ENCODE results near the gene LRTM2.

The LRTM2 gene

DNA sequence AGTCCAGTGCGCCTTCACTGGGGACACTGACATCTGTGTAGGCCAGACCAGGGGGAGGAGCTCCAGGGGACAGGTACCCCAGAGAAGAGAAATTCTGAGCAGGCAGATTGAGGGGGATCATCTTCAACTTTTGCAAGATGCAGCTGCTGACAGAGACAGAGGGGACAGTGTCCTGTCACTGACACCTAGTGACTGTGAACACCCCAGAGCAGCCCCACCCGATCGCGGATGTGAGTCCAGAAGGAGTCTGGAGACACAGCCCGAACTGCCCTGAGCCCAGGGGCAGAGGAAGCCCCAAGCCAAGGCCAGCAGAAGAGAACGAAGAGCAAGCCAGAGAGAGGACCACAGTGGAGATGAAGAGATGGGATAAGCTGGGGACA, 21.7 kb upstream of the LRTM2 start:
- no peak for FAIRE-seq

DNA sequence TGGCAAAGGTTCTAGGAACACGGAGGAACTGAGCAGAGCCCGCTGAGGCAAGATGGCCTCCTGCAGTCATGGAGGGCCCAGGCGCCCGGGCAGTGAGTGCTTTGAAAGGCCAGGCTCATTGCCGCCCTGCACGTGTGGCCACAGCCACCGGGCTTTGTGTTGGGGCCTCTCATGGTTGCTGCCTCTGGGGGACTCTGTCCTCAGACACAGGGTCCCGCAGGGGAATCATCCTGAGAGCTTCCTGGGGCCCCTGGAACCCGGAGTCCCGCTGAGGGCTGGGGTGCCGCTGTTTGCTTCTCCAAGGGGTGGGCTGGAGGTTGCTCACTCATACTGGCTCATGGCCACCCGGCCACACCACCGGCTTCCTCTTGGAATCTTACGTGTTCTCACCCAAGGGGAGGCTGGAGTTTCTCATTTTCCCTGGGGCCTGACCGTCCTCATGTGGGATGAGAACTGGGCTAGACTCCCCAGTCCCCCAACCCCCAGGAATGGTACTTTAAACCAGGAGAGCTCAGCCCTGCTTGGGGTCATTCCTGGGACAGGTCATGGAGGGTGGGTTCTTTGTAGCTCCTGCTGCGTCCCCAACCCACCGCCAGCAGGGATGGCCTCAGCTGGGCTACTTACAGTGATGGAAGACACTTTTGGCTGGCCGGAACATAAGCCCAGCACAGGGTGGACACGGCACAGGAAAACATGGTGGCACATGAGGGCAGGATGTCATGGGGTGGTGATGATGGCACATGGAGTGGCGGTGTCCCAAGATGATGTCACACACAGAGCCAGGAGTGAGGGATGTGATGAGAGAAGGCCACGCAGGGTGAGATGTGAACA, 21.1 kb upstream of the LRTM2 start:
- FAIRE-seq: no peak

DNA sequence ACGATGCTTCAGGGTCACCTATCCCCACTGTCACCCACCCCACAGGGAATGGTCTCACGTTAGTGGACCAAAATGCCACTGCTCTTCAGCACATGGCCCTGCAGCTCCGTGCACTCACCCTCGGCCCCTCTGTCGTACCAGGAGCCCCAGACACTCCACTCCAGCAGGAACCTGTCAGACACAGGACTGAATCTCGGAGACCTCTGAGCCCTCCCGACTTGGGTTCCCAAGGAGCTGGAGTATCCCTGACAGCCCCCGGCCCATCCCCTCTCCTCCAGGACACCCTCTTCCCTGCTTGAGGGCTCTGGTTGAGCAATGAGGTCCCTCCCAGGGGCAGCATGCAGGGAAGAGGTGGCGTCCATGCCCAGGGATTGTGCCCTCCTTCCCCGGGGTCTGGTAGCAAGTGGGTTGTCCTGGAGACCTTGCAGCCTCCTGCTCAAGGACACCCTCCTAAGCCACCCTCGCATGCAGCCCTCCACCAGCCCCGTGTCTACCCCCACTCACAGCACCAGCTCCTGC, 20.4 kb upstream of the LRTM2 start:
- no peak for FAIRE-seq

DNA sequence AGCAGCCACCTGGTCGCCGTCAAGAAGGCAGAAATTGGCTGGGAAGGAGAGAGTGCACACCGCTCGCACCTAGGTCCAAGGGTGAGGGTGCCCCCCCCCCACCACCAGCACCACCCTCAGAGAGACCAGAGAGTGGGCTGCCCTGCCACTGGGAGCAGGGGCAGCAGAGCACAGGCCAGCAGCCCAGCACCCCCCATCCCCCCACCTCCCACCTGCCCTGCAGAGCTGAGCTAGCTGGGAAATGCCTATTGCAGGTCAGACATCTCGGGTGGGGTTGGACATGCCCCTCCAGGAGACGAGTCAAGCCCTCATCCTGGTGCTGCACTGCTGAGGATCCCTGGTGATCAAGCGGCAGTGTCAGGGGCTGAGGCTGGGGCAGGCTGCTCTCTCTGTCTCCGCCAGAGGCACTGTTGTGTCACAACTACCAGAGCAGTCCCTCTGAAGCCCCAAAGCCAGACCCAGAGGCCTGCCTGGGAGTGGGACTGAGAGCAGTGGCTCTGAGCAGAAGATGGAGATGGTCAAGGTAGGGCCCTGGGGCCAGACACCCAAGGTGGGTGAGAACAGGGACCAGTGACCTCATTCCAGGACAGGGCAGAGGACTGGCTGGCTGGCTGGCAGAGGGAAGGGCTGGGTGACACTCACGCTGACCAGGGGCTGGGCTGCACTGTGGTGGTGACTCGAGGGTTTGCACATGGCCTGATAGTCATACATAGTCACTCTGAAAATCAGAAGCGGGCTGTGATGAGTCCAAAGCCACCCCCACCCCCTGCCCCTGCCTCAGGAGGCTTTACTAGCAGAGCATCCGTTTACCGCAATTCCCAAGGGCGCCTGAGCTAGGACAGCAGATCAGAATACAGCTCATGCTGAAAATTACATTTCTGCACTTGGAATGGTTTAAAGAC, 19.7 kb upstream of the LRTM2 start:
- FAIRE-seq: no peak

DNA sequence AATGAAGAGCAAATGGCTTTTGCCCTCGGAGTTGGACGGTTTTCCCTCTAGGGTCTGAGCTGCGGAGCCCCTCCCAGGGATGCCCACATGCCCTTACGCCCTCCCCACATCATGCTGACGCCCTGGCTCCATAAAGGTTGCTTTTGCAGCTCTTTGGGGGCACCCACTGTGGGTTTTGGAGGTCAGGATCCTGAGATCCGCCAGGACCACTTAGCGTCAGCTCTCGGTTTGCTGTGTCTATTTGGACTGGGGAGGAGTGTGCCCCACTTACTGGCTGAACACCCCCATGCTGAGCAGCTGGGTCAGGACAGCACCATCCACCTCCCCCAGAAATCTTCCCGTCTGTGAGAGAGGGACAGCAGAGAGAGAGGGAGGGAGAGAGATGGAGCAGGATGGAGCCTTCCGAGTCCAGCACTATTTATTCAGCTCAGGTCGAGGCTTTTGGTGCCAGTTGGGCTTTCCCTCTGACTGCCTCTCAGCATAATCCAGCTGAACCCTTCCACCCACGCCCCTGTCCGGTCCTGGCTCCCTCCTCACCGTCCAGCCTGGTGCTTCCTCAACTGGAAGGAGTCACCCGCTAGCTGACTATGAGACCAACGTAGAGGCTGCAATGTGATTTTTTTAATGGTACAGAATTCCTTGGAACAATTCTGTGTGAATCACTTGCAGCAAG, 18.9 kb upstream of the LRTM2 start:
- no peak for FAIRE-seq

DNA sequence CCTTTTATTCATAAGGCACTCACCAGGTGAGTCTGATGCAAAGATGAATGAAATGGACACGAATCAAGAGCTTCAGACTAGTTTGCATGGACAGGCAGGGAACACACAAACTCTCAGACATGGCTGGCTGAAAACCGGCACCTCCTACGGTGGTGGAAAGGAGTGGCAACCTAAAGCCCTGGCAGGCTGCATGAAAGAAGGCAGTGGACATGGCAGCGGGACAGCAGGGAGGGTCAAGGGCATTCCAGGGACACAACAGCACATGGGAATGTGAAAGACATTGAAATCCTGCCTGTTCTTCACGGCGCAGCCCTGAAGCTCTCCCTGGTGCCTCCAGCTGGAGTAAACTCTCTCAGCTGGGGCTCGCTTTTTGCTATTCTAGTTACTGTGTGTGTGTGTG, 16.6 kb upstream of the LRTM2 start:
- no peak for FAIRE-seq

DNA sequence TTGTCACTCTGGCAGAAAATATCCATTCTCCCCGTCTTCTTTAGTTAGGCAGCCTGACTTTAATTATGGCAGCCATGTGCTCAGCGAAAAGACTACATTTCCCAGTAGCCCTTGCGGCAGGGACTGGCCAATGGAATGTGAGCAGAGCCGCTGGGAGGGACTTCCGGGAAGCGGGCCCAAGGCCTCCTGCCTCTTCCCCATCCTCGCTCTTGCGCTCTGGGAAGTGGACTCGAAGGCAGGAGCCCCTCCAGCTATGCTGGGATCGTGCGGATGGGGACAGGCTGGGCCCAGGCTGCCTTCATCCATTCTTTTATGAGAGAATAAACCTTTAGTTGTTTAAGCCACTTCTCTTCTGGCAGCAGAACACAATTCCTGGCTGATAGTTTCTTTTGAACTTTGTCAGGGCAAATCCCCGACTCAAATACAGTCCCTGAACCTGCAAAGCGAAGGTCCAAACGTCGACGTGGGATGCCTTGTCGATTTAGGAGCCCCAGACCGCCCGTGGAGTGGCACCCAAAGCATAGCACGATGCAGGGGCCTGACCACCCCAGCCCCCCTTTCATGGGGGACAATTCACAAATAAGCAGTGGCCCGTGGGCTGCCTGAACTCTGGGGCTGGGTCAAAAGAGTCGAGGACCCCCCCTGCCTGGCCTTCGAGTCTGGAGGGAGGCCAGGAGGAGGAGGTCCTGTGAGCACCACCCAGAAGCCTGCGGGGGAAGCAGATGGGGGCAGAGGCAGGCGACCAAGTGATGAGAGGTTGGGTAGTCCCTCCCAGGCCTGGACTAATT, 15.6 kb upstream of the LRTM2 start:
- FAIRE-seq: no peak

DNA sequence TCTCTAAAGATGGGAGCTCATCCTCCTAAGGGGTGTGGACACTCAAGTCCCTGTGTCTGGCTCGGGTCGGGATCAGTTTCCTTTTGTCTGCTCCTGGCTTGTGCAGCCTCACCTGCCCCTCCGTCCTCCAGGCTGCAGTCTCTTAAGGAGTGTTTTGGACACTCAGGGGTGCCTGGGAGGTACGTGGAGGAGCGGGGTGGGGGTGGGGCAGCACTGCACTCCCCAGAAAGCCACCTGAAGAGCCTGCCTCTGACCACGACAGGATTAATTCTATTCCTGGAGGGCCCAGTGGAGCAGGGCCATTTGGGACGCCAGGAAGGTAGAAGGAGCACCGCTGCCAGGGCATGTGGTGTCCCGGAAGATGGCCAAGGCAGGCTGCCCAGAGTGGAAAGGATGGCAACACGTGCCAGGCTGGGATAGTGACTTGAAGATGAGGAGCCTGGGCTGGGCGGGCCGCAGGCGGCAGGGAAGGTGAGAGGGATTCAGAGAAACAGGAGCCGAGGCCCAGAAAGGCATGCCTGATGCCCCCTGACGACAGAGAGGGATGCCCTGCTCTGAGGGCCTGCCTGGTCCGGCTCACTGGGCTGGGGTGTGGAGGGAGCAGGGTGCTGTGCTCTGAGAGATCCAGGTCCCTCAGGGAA, 14.8 kb upstream of the LRTM2 start:
- no peak for FAIRE-seq

DNA sequence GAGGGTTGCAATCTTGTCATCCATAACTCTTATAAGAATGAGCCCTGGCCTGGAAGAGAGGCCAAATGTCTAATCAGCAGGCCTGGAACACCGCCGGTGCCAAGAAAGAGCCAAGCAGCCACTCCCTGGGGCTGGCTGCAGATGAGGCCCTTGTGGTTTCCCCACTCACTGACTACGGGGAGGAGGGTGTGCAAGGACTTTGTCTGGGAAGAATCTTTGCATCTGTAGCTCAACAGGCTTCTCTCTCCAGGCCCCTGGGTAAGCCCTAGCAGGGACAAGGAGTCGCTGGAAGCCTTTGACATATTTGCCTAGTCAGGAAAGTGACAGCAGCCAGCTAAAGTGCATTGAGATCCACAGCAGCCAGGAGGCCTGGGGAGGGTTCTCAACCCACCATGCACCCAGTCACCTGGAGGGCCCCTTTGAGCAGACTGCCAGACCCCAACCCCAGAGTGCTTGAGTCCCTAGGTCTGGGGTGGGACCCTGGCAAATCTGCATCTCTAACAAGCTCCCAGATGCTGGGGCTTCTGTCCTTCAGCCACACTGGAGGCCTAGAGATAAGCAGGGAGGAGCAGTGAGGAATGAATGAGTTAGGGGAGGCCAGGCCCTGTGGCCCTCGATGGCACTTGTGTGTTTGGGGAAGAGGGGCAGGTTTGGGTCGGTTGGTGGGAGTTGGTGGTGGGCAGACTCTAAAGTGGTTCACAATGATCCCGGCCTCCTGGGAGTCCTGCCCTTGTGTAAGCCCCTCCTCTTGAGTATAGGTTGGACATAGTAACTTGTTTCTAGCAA, 13.9 kb upstream of the LRTM2 start:
- FAIRE-seq: no peak

DNA sequence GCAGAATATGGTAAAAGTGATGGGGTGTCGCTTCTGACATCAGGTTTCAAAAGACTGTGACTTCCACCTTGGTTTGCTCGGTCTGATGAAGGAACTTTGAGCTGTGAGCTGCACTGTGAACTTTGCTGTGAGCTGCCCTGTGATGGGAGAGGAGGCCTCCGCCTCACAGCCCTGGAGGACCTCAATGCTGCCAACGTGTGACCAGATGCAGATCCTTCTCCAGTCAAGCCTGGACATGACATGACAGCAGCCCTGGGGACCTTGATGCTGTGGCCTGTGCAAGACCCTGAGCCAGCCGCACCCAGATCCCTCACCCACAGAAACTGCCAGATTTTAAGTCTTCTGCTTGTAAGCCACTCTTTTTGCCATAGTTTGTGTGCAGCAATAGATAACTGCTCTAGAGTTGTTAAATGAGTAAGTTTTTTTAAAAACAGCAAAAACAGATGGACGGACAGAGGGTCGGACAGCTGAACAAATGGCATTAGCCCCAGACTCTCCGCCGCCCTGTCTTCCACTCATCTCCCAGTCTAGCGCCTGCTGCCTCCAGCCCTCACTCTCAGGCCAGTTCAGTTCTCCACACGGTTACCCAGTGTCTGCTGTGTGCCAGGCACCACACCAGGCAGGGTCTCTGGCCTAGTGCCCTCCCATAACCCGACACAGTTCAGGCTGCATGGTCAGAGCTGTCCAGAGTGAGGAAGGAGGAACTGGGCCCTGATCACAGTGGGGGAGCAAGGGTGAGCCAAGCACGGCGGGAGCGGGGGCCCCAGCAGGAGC, 13.1 kb upstream of the LRTM2 start:
- FAIRE-seq: no peak

DNA sequence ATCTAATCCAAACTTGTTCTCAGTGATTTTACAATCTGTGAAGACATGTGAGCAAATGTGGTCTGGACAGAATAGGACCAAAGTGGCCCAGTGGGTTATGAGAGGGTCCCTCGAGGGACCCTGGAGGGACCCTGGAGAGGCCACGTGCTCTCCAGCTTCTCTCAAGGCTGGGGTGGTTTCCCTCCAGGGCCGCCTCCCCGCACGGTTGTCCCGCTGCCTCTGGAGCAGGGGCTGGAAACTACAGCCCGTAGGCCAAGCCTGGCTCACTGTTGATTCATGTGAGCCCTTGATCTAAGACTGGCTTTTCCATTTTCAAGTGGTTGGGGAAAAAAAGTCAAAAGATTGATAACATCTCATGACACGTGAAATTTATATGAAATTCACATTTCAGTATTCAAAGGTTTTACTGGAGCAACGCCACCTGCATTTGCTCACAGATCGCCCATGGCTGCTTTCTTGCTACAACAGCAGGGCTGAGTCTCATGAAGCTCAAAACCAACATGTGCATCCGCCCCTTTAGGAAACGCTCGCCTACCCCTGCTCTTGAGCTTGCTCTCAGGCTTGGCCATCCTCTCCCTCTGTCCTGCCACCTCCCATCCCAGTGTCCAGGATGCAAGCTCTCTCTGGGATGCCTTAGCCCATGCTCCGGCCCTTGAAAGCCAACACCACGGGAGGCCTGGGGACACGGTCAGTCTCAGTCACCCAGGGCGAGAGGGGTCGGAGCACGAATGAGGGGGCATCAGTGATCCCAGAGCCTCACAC, 12.1 kb upstream of the LRTM2 start:
- no peak for FAIRE-seq

DNA sequence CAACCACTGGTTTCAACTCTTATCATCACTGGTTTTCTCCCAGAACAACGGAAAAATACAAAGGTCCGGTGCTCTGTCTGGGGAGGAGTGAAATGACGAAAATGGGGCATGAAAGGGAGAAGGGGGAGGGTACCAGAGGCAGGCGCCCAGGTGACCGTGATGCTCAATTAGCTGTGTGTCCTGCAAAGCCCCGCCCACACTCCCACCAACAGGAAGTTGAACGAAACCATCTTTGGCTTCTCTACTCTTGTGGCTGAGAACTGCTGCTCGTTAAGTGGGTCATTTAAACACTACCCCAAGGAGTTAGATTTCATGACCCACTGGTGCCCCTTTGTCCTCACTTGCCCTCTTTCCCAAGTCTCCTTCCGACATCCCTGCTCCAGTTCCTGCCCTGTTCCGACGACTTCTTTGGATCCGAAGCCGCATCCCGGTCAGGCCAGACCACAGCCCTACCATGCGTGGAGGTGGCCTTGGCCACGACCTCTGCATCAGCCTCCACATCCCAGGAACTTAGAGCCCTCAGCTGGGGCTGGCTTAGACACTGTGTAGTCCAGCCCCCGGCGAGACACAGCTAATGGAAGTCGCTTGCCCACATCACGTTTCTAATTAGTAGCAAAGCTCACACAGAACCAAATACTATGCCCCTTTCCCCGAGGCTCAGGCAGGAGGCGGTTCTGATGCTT, 11.4 kb upstream of the LRTM2 start:
- no peak for FAIRE-seq

DNA sequence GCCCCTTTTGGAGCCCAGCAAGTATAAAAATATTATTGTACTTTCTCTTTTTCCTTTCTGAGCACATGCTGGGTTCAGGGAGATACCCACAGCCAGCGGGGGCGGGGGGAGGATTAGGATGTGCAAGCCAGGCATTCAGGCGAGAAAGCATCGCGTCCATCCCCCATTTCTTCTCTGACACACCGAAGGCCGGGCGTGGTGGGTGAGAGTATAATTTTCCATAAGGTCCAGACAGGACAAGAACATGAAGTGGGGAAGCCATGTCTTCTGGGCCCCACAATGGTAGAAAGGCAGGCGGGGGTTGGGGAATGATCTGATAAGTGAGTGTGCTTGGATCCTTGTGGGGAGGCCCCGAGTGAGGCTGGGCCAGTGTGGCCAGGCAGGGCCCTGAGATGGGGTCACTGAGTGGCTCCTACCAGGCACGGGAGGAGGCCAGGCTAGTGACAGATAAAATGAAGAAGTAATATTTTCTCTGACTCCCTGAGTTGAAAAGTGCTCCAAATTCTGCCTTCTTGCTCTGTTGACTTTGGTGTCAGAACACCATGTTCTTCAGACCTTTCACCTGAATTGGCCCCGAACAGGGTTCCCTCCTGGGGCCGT, 10.7 kb upstream of the LRTM2 start:
- no peak for FAIRE-seq

DNA sequence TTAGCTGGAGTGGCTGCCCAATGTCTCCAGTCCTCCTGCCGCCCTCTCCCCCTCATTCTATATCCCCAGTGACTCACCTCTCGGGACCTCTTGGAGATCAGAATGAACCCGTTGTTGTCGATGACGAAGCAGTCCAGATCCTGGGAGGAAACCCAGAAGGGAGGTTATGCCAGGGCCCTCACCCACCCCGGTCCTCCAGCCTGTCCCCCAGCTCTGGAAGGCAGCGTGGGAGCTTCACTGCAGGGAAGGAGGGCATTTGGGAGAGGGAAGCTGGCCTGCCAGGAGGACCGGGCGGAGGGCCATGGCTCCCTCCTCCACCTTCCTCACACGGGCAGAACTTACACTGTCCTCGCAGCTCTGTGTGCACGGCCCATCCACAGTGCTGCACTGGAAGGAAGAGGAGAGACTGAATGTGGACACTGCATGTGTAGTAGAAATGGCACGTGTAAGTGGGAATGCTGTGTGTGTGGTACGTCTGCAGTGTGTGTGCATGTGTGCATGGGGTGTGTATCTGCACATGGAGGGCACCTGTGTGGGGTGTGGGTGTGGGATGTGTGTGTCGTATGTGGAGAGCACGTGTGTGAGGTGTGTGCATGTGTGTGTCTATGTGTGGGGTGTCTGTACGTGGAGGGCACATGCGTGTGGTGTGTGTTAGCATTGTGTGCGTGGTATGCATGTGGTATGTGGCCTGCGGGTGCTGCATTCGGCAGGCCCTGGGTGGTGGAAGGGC, 10.0 kb upstream of the LRTM2 start:
- FAIRE-seq: no peak

DNA sequence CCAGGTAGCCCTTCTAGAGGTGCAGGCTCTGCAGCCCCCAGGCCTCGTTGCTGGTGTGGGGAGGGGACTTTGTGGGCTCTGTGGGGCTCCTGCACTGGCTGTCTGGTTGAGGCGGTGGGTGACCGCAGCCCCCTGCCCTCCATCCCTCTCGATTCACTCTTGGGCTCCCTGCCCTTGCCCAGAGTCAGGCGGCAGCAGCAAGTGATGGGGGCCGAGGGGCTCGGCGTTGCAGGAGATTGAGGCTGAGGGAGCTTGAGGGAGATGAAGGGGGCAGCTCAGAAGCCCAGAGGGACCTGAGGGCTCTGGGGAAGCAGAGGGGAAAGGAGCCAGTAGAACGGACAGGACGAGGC, 9.5 kb upstream of the LRTM2 start:
- FAIRE-seq: no peak

DNA sequence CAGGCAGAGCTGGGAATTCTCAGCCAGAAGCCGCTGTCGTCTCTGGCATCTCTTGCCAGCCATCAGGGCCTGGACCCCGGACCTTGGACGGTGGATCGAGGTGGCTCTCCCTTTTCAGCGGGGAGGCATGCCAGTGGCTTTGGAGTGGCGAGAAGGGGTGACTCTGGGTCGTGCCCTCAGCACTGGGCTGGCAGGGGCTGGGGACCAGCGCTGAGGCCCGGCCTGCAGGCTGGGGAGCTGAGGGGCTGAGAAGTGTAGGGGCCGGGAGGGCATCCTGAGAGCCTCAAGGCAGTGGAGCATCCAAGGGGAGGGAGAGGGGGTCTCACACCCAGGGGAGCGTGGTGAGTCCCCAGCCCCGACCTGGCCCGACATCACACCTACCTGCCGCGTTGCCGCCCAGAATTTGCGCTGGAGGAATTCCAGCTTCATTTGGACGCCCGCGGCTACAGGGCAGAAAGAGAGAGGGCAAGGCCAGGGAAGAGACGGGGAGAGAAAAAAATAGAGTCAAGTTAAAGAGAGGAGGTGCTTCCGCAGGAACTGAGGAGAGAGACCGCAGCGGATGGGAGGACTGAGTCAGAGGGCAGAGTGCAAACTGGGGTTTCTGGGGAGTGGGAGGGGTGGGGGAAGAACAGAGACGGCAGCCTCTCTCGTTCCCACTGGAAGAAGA, 9.0 kb upstream of the LRTM2 start:
- no peak for FAIRE-seq

DNA sequence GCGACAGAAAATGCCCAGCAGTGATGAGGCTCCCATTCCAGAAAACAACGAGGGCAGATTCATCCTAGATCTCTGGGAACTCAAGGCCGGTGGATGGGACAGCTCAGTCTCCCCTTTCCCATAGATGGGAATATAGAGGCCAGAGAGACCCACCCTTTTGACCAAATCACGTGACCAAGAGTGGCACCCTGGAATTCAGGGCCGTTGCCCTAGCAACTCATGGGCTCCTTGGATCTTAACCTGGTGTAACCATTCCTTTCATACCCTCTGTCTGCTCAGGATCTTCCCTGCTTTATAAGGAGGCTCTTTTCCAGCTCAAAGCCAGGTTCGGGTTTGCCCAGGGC, 8.4 kb upstream of the LRTM2 start:
- no peak for FAIRE-seq

Measured in colon (tissue), 2 donors.